ENCODE measurements around the gene TTLL4.

Gene TTLL4

DNA sequence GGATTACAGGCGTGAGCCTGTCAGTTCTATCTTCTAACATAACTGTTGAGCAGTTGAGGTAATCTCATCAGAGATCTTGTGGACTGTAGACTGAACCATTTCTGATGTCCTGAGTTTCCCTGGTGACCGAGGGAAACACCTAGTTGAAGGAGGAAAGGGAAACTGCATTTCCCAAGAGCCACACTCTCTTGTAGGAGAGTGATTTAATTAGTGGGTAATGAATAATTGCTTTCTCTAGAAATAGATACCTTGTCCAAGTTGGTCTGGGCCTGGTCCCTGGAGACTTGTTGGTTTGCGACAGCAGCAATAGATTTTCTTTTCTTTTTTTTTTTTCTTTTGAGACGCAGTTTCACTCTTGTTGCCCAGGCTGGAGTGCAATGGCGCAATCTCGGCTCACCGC lies 7.4 kb downstream of the TTLL4 start:
- no peak overlapping the region for H3K4me3 ChIP-seq (ENCODE audit: low read depth, low read length)
- TF ChIP-seq MYC (IDR thresholded peaks at IDR 0.05; ENCODE audit: low read depth, low read length) = no peak
- TF ChIP-seq, protein P1, sequence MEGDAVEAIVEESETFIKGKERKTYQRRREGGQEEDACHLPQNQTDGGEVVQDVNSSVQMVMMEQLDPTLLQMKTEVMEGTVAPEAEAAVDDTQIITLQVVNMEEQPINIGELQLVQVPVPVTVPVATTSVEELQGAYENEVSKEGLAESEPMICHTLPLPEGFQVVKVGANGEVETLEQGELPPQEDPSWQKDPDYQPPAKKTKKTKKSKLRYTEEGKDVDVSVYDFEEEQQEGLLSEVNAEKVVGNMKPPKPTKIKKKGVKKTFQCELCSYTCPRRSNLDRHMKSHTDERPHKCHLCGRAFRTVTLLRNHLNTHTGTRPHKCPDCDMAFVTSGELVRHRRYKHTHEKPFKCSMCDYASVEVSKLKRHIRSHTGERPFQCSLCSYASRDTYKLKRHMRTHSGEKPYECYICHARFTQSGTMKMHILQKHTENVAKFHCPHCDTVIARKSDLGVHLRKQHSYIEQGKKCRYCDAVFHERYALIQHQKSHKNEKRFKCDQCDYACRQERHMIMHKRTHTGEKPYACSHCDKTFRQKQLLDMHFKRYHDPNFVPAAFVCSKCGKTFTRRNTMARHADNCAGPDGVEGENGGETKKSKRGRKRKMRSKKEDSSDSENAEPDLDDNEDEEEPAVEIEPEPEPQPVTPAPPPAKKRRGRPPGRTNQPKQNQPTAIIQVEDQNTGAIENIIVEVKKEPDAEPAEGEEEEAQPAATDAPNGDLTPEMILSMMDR (IDR thresholded peaks at IDR 0.05; ENCODE audit: low read depth, low read length) = no peak
- TF ChIP-seq, protein P2, sequence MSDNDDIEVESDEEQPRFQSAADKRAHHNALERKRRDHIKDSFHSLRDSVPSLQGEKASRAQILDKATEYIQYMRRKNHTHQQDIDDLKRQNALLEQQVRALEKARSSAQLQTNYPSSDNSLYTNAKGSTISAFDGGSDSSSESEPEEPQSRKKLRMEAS (IDR thresholded peaks at IDR 0.05; ENCODE audit: low read depth, low read length) = no peak
- DNase-seq (ENCODE audit: low read depth) = peak; percentile 52

DNA sequence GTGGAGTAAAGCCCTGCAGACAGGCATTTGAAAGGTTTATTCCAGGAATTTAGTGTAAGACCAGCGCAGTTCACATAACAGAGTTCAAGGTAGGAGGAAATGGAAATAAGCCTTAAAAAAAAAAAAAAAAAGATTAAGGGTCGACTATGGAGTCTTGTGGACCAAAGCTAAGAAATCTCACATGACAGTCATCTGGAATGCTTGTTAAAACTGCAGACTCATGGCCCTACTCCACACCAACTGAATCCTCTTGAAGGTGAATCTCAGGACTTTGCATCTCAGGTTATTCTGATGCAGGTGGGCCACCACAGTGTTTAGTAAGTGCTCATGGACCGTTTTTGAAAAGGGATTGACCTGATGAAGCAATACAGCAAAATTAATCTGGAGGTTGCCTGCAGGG lies 8.8 kb downstream of the TTLL4 start:
- TF ChIP-seq, protein P2 (IDR thresholded peaks at IDR 0.05; ENCODE audit: low read depth, low read length) = no peak
- TF ChIP-seq POLR2A (IDR thresholded peaks at IDR 0.05; ENCODE audit: extremely low read depth, insufficient read length) (no peak), MYC (IDR thresholded peaks at IDR 0.05; ENCODE audit: low read depth, low read length) (no peak)
- TF ChIP-seq, protein P1 (IDR thresholded peaks at IDR 0.05; ENCODE audit: low read depth, low read length) = no peak
- no peak for DNase-seq (ENCODE audit: low read depth)
- no peak overlapping the region for H3K4me3 ChIP-seq (ENCODE audit: low read depth, low read length)

DNA sequence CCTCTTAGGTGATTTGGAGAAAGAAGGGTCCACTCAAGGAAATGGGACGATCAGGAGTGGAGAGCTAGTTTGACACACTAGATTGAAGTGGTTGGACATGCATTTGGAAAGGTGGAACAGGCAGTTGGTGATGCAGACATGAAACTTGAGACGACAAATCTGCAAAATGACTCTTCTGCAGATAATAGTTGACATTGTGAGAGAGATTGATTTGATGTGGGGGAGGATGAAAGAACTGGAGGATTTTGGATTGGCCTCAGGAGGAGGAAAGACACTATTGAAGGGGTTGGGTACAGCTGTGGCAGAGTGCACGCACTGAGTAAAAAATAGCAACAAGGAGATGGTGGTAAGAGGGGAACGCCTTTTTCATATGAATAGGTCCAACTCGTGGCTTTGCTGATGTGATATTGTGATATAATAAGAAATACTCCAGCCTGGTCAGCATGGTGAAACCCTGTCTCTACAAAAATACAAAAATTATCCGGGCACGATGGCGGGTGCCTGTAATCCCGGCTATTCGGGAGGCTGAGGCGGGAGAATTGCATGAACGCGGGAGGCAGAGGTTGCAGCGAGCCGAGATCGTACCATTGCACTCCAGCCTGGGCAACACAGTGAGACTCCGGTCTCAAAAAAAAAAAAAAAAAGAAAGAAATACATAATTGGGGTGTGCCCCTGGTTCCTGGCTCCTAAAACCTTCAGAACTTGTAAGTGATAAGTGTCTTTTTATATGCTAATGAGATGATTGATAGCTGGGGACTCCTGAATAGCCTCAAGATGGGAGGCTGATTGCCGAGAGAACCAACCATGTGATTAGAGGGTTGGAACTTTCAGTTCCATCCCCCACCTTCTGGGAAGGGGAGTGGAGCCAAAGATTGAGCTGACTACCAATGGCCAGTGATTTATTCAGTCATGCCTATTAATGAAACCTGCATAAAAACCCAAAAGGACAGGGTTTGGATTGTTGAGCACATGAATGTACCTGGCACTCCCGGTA lies 9.7 kb downstream of the TTLL4 start:
- no peak for DNase-seq (ENCODE audit: low read depth)
- no peak for TF ChIP-seq MYC (IDR thresholded peaks at IDR 0.05; ENCODE audit: low read depth, low read length)
- TF ChIP-seq, protein P2 (IDR thresholded peaks at IDR 0.05; ENCODE audit: low read depth, low read length) = no peak
- TF ChIP-seq, protein P1 (IDR thresholded peaks at IDR 0.05; ENCODE audit: low read depth, low read length) = no peak
- H3K4me3 ChIP-seq (ENCODE audit: low read depth, low read length) = no peak overlapping the region

DNA sequence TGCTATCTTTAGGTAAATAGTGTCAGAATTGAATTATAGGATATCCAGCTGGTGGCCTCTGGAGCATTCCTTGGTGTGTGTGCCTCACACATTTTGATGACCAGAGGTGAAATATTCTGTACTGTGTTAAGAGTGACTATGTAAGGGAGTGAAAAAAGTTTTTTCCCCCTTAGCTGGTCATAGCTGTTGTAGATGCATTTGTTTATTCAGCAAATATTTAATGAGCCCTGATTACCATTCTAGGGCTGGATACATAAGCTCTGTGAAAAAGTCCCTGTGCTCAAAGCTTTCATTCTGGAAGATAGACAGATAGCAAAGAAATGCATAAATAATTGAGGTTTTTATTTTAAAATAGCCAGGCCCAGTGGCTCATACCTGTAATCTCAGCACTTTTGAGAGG lies 10.9 kb downstream of the TTLL4 start:
- TF ChIP-seq, protein P1 (IDR thresholded peaks at IDR 0.05; ENCODE audit: low read depth, low read length) = no peak
- TF ChIP-seq, protein P2 (IDR thresholded peaks at IDR 0.05; ENCODE audit: low read depth, low read length) = no peak
- TF ChIP-seq POLR2A (IDR thresholded peaks at IDR 0.05; ENCODE audit: extremely low read depth, insufficient read length) (no peak), MYC (IDR thresholded peaks at IDR 0.05; ENCODE audit: low read depth, low read length) (no peak)
- DNase-seq (ENCODE audit: low read depth) = no peak
- H3K4me3 ChIP-seq (ENCODE audit: low read depth, low read length) = no peak overlapping the region

DNA sequence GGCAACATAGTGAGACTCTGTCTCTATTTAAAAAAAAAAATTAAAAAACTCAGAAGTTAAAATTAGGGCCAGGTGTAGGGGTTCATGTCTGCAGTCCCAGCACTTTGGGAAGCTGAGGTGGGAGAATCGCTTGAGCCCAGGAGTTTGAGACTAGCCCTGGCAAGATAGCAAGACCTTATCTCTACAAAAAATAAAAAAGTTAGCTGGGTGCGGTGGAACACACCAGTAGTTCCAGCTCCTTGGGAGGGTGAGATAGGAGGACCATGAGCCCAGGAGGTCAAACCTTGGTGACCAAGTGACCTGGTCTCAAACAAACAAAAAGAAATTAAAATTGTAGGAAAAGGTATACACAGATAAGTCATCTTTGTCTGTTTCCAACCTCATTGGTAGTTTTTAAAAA lies 11.3 kb downstream of the TTLL4 start:
- TF ChIP-seq, protein P1 (IDR thresholded peaks at IDR 0.05; ENCODE audit: low read depth, low read length) = no peak
- TF ChIP-seq MYC (IDR thresholded peaks at IDR 0.05; ENCODE audit: low read depth, low read length) = no peak
- TF ChIP-seq, protein P2 (IDR thresholded peaks at IDR 0.05; ENCODE audit: low read depth, low read length) = no peak
- no peak for TF ChIP-seq POLR2A (IDR thresholded peaks at IDR 0.05; ENCODE audit: extremely low read depth, insufficient read length)
- DNase-seq (ENCODE audit: low read depth) = no peak
- no peak overlapping the region for H3K4me3 ChIP-seq (ENCODE audit: low read depth, low read length)

Measured in NB4 (cell line).